Parathyroid adenoma (tissue), 2 donors: ENCODE measurements around the gene DCUN1D3.

Experiments used
- H2AFZ ChIP-seq: fragments of 300-600 bp; sonication (generic); one replicate; pipeline ENCODE4 v1.7.0; 2017; ENCODE audit warnings: antibody characterized with exemption, mild to moderate bottlenecking
- H3K27ac ChIP-seq: fragments of 300-600 bp; sonication (generic); one replicate; pipeline ENCODE4 v1.7.0; 2017
- H3K27me3 ChIP-seq: fragments of 300-600 bp; sonication (generic); one replicate; pipeline ENCODE4 v1.7.0; 2017; ENCODE audit warnings: low read length; ENCODE audit not compliant: control insufficient read depth, insufficient read depth
- H3K36me3 ChIP-seq: fragments of 300-600 bp; sonication (generic); one replicate; pipeline ENCODE4 v1.7.0; 2017; ENCODE audit warnings: low read length; ENCODE audit not compliant: control insufficient read depth, insufficient read depth
- H3K4me1 ChIP-seq: fragments of 300-600 bp; sonication (generic); one replicate; pipeline ENCODE4 v1.7.0; 2017; ENCODE audit warnings: control low read depth
- H3K4me2 ChIP-seq: fragments of 300-600 bp; sonication (generic); one replicate; pipeline ENCODE4 v1.7.0; 2017; ENCODE audit warnings: low read length
- H3K4me3 ChIP-seq: fragments of 300-600 bp; sonication (generic); one replicate; pipeline ENCODE4 v1.7.0; 2017; ENCODE audit warnings: low read depth, low read length
- H3K79me2 ChIP-seq: fragments of 300-600 bp; sonication (generic); one replicate; pipeline ENCODE4 v1.7.0; 2017; ENCODE audit warnings: control low read depth
- H3K9ac ChIP-seq: fragments of 300-600 bp; sonication (generic); one replicate; pipeline ENCODE4 v1.7.0; 2017; ENCODE audit warnings: mild to moderate bottlenecking
- H3K9me3 ChIP-seq: fragments of 300-600 bp; sonication (generic); one replicate; pipeline ENCODE4 v1.7.0; 2017; ENCODE audit warnings: low read length; ENCODE audit not compliant: control insufficient read depth
- TF ChIP-seq, protein P1 (sequence below): fragments of 300-600 bp; sonication (generic); IDR thresholded peaks from one replicate; pipeline ENCODE4 v1.7.0; 2017; ENCODE audit warnings: antibody characterized with exemption, mild to moderate bottlenecking
- donor health status: primary hyperparathyroidism.

DCUN1D3 gene

GRCh38 chr16:20939611-20940010 lies 39.5 kb upstream of the DCUN1D3 start:
- no peak overlapping the region for H3K4me2 ChIP-seq
- TF ChIP-seq, protein P1, sequence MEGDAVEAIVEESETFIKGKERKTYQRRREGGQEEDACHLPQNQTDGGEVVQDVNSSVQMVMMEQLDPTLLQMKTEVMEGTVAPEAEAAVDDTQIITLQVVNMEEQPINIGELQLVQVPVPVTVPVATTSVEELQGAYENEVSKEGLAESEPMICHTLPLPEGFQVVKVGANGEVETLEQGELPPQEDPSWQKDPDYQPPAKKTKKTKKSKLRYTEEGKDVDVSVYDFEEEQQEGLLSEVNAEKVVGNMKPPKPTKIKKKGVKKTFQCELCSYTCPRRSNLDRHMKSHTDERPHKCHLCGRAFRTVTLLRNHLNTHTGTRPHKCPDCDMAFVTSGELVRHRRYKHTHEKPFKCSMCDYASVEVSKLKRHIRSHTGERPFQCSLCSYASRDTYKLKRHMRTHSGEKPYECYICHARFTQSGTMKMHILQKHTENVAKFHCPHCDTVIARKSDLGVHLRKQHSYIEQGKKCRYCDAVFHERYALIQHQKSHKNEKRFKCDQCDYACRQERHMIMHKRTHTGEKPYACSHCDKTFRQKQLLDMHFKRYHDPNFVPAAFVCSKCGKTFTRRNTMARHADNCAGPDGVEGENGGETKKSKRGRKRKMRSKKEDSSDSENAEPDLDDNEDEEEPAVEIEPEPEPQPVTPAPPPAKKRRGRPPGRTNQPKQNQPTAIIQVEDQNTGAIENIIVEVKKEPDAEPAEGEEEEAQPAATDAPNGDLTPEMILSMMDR, result no peak
- no peak overlapping the region for H3K9ac ChIP-seq

DNA sequence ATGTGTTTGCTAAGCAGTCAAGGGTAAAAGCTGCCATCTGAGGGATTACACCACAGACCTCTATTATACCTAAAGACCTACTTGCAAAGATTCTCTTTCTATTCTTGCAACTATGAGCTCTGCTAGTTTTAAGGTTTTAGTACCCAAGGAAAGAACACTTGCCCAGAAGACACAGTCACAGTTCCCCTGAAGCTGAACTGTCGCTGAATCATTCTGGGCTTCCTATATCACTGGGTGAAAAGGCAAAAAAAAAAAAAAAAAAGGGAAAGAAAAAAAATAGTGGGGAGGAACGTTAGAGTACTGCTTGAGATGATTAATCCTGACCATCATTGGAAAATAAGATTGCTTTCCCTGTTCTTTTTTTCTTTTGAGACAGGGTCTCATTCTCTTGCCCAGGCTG lies 38.3 kb upstream of the DCUN1D3 start:
- H3K9me3 ChIP-seq, result no peaks in the 10 kb centered on the region
- no peaks in the 10 kb centered on the region for H3K36me3 ChIP-seq
- no peak overlapping the region for H2AFZ ChIP-seq
- H3K27ac ChIP-seq, result no peak overlapping the region
- H3K4me2 ChIP-seq, result no peak overlapping the region
- H3K4me1 ChIP-seq, result no peaks in the 10 kb centered on the region
- no peaks in the 10 kb centered on the region for H3K27me3 ChIP-seq
- TF ChIP-seq, protein P1, result no peak
- no peak overlapping the region for H3K9ac ChIP-seq
- no peak overlapping the region for H3K4me3 ChIP-seq
- H3K79me2 ChIP-seq, result no peaks in the 10 kb centered on the region

More at GRCh38 chr16:20939611-20940010, 39.5 kb upstream of the DCUN1D3 start:
- H3K4me1 ChIP-seq, result no peaks in the 10 kb centered on the region
- H2AFZ ChIP-seq, result no peak overlapping the region
- H3K9me3 ChIP-seq, result no peaks in the 10 kb centered on the region
- H3K36me3 ChIP-seq, result no peaks in the 10 kb centered on the region
- no peaks in the 10 kb centered on the region for H3K79me2 ChIP-seq
- no peak overlapping the region for H3K4me3 ChIP-seq
- no peak overlapping the region for H3K27ac ChIP-seq
- no peaks in the 10 kb centered on the region for H3K27me3 ChIP-seq

GRCh38 chr16:20937736-20938135 lies 37.6 kb upstream of the DCUN1D3 start:
- no peaks in the 10 kb centered on the region for H3K4me1 ChIP-seq
- H3K9me3 ChIP-seq, result no peaks in the 10 kb centered on the region
- no peak overlapping the region for H3K4me2 ChIP-seq
- no peak overlapping the region for H3K27ac ChIP-seq
- H2AFZ ChIP-seq, result no peak overlapping the region
- H3K79me2 ChIP-seq, result no peaks in the 10 kb centered on the region
- TF ChIP-seq, protein P1, result no peak
- H3K4me3 ChIP-seq, result no peak overlapping the region
- no peak overlapping the region for H3K9ac ChIP-seq
- no peaks in the 10 kb centered on the region for H3K36me3 ChIP-seq
- no peaks in the 10 kb centered on the region for H3K27me3 ChIP-seq

DNA sequence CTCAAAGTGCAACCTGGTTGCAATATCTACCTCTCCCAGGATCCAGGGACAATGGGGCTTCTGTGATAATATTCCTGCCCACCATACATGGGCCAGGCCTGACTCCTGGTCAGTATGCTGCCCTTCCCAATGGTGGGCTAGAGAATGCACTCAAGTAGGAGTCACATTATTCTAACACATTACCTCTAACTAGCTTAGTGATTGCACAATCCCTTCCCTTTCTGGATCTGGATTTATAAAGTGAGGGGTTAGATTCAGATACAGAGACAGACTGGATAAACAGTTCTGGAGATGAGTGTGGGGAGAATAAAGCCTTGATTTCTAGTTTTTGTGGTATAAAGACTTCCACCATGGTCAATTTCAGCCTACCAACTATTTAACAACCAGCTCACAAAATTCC lies 33.4 kb upstream of the DCUN1D3 start:
- Histone ChIP-seq H3K27me3 (no peaks in the 10 kb centered on the region), H3K4me1 (no peaks in the 10 kb centered on the region), H2AFZ (no peak overlapping the region), H3K4me3 (no peak overlapping the region), H3K79me2 (no peaks in the 10 kb centered on the region), H3K4me2 (no peak overlapping the region), H3K9ac (no peak overlapping the region), H3K9me3 (no peaks in the 10 kb centered on the region), H3K36me3 (no peaks in the 10 kb centered on the region), H3K27ac (no peak overlapping the region)
- TF ChIP-seq, protein P1, result no peak

GRCh38 chr16:20931066-20931600 lies 31.0 kb upstream of the DCUN1D3 start:
- H3K9me3 ChIP-seq, result no peaks in the 10 kb centered on the region
- TF ChIP-seq, protein P1, result no peak
- no peak overlapping the region for H3K9ac ChIP-seq
- no peaks in the 10 kb centered on the region for H3K79me2 ChIP-seq
- no peak overlapping the region for H3K4me2 ChIP-seq
- H2AFZ ChIP-seq, result no peak overlapping the region
- no peak overlapping the region for H3K27ac ChIP-seq
- no peaks in the 10 kb centered on the region for H3K4me1 ChIP-seq
- no peaks in the 10 kb centered on the region for H3K27me3 ChIP-seq
- no peak overlapping the region for H3K4me3 ChIP-seq
- no peaks in the 10 kb centered on the region for H3K36me3 ChIP-seq
